Fibroblast of pulmonary artery (primary cell): Measurements from ENCODE around the gene CTTNBP2NL.

ENCODE experiments used
- DNase-seq: peaks from one replicate; pipeline ENCODE4 v3.0.0-alpha.2; 2010; ENCODE audit warnings: low read depth
- H3K4me3 ChIP-seq: replicated peaks from 2 replicates; pipeline ENCODE4 v1.5.1; 2011; ENCODE audit warnings: low read depth, mild to moderate bottlenecking, control low read depth, low read length, moderate library complexity
- CTCF ChIP-seq: IDR thresholded peaks from 2 replicates; pipeline ENCODE4 v1.5.1; 2011; ENCODE audit warnings: mild to moderate bottlenecking, control low read depth, low read length, inconsistent platforms; ENCODE audit errors: missing control alignments

CTTNBP2NL gene

GRCh38 chr1:112402682-112403643 is 6.9 kb downstream of the CTTNBP2NL start:
- no peak overlapping the region for H3K4me3 ChIP-seq
- no peak for TF ChIP-seq CTCF
- DNase-seq: no peak

- TF ChIP-seq CTCF: no peak
- no peak for DNase-seq
- no peak overlapping the region for H3K4me3 ChIP-seq
Observed at GRCh38 chr1:112406771-112407170, 10.8 kb downstream of the CTTNBP2NL start.

- DNase-seq: no peak
- no peak overlapping the region for H3K4me3 ChIP-seq
- TF ChIP-seq CTCF: no peak
Observed at GRCh38 chr1:112409414-112409813, 13.4 kb downstream of the CTTNBP2NL start.

- no peak overlapping the region for H3K4me3 ChIP-seq
- no peak for TF ChIP-seq CTCF
- DNase-seq: no peak
Observed at GRCh38 chr1:112410673-112411072, 14.7 kb downstream of the CTTNBP2NL start.

- TF ChIP-seq CTCF: no peak
- H3K4me3 ChIP-seq: no peak overlapping the region
- DNase-seq: no peak
Observed at GRCh38 chr1:112417271-112417670, 21.3 kb downstream of the CTTNBP2NL start.

- no peak for DNase-seq
- TF ChIP-seq CTCF: no peak
- no peak overlapping the region for H3K4me3 ChIP-seq
Observed at GRCh38 chr1:112418099-112418892, 22.3 kb downstream of the CTTNBP2NL start.
